ENCODE data around the gene FARP2.
A peak's percentile ranks its signal among the peaks of the same experiment; 100 is the strongest.

The FARP2 gene

DNA sequence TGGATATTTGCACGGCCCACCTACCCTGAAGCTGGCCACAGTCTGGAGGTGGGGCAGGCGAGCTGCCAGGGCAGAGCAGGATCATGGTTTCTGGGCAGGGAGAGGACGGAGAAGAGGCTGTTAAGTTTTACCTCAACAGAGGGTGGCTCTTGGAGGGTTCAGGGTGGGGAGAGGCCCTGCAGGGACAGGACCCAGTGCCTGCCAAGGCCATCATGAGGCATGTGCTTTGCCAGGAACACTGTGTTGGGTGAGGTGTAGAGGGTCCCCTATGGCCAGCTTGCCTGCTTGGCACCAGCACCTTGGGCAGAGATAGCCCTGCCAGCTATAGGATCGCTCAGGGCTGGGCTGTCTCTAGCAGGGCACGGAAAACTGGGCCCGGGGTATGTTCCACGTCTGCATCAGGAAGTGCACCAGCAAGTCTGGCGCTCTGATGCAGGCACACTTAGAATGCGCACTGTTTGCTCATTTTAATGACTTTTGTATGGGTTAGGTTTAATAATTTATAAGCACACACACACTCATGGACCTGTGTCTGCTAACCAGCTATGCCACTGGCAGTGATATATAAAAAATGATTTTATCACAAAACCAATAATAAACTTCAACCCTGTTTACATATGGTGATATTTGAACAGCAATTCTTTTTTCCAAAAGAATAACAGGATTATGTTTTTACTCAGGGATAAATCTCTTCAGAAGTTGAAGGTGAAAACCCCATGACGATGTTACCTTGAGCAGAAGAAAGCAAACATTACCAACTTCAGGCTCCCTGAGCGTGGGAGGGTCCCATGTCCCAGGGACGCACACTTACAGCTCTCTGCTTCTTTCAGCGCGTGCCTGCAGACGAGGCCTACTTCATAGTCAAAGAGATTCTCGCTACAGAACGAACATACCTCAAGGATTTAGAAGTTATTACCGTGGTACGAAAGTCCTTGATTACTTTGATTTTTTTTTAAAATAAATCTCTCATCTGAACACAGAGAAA lies 105.9 kb downstream of the FARP2 start:
- DNase-seq: no peak

GRCh38 chr2:241463276-241464135 lies 107.4 kb downstream of the FARP2 start:
- no peak for DNase-seq

DNA sequence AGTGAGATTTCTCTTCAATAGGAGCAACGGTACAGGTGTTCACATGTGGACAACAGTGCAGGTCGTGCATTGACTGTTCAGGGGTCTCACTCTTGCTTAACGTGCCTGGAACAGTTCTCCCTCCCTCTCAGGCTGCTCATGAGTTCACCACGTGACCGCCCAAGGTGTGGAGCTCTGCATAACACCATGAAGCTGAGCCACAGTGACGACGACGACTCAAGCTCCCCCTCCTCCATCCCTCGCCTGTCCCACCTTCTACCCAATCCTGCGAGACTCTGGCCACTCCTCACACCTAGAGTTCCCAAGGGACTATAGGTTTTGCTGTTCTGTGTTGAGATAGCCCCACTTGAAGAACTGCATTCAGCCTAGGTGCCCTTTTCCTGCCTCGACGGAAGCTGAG lies 109.5 kb downstream of the FARP2 start:
- no peak for DNase-seq

- DNase-seq: no peak
Observed at GRCh38 chr2:241466230-241466629, 110.1 kb downstream of the FARP2 start.

DNA sequence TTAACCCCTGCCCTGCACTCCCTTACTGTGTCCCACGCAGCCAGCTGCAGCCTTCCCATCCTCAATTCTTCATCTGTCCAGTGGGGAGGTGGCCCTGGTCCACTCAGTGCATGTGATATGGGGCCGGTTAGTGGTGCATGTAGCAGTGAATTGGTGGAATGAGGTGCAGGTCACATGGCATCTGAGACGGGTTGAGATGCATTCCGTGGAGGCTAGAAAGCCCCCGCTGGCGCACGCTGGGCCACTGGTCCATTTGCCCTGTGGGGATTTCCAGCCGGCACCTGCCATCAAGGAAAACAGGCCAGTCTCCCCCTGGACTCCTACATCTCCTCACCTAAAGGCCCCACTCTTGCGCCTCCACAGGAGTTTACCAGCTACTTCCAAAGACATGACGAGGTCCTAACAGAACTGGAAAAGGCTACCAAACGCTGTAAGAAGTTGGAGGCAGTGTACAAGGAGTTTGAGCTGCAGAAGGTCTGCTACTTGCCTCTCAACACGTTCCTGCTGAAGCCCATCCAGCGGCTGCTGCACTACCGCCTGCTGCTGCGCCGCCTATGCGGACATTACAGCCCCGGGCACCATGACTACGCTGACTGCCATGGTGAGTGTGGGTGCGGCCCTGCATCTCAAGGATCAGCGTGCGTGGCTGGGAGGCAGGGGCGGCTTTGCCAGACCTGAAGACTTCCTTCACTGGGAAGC lies 111.8 kb downstream of the FARP2 start:
- no peak for DNase-seq

DNA sequence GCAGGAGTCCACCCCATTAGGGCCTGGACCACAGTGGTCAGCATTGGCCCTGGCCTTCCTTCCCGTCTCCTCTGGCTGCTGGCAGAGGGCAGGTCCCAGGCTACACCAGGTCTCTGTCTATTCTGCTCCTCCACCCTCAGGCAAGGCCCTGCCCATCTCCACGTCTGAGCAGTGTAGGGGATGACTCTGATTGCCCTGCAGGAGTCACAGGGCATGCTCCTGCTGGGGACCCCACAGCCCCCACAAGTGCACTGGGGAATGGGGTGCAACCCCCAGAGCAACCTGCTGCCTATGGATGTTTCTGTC lies 112.3 kb downstream of the FARP2 start:
- DNase-seq: no peak

DNA sequence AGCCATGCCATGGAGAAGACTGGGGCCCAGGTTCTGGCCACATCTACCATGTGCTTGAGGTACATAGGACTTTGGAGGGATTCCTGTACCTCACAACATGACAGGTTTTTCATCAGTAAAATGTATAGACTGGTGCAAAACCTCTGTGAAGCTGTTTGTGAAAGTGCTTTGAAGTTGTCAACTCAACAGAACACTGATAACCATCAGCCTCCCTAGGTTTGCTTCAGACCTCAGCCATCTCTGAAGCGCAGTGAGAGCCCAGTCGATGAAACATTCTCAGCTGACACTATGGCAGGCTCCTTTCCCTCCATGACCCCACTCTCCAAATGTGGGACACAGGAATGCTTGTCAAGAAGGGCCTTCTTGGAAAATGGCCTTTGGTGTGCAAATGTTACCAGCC lies 113.7 kb downstream of the FARP2 start:
- DNase-seq: no peak

GRCh38 chr2:241473399-241473798 lies 117.3 kb downstream of the FARP2 start:
- DNase-seq: no peak

DNA sequence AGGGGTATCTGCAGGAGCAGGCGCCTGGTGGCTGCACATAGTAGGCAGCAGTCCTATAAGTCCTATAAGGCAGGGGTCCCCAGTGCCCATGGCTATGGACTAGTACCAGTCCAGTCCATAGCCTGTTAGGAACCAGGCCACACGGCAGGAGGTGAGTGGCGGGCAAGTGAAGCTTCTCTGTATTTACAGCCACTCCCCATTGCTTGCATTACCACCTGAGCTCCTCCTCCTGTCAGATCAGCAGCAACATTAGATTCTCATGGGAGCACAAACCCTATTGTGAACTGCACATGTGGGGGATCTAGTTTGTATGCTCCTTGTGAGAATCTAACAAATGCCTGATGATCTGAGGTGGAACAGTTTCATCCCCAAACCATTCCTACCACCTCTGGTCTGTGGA lies 119.2 kb downstream of the FARP2 start:
- DNase-seq: peak; percentile 13

DNA sequence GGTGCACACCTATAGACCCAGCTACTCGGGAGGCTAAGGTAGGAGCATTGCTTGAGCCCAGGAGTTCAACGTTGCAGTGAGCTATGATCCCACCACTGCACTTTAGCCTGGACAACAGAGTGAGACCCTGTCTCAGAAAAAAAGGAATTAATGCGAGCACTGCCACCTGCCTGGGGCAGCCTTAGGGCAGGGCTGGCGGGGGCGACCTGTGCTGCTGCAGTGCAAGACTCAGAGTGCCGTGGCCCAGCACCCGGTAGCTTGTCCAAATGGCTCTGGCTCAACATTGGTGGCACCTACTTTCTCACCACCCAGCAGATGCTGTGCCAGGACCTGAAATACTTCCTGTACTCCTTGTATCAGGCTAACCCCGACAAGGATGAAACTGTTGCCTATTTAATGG lies 122.1 kb downstream of the FARP2 start:
- DNase-seq: no peak

GRCh38 chr2:241479026-241479898 lies 123.2 kb downstream of the FARP2 start:
- no peak for DNase-seq

GRCh38 chr2:241481687-241482086 lies 125.6 kb downstream of the FARP2 start:
- peak; percentile 12 for DNase-seq

DNA sequence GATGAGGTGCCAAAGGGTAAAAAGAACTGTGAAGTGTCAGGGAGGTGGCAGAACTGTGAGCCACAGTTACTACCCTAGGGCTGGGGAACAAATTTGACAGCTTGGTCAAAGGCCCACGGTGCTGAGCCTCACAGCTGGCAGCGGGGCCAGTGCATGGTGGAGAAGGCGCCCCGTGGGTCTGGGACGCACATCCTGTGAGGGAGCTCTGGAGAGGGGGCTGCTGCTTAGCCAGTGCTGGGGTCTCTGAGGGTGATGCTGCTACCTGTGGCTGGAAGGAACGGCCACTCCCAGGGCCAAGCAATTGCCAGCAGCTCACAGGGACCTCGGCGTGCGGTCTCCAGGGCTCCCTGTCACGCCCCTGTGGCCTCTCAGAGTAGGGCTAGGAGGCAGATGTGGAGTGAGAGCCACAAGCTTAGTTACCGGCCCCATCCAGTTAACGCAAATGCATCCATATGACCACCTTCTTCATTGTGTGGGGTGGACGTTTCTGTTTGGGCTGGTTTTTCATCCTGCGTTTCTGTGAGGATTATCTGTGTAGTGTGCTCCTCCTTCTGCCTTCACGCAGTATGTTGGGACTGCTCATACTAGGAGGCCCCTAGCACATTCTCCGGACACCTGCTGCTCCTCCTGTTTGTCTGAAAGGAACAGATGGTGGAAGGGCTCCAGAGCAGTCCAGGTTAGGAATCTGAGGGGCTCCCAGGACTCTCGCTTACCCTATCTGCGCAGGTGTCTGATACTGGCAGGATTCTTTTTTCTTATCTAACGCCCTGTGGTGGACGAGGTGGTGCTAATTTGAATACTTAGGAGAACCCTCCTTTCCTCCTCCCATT lies 126.3 kb downstream of the FARP2 start:
- DNase-seq: no peak

GRCh38 chr2:241483305-241483704 lies 127.2 kb downstream of the FARP2 start:
- no peak for DNase-seq

DNA sequence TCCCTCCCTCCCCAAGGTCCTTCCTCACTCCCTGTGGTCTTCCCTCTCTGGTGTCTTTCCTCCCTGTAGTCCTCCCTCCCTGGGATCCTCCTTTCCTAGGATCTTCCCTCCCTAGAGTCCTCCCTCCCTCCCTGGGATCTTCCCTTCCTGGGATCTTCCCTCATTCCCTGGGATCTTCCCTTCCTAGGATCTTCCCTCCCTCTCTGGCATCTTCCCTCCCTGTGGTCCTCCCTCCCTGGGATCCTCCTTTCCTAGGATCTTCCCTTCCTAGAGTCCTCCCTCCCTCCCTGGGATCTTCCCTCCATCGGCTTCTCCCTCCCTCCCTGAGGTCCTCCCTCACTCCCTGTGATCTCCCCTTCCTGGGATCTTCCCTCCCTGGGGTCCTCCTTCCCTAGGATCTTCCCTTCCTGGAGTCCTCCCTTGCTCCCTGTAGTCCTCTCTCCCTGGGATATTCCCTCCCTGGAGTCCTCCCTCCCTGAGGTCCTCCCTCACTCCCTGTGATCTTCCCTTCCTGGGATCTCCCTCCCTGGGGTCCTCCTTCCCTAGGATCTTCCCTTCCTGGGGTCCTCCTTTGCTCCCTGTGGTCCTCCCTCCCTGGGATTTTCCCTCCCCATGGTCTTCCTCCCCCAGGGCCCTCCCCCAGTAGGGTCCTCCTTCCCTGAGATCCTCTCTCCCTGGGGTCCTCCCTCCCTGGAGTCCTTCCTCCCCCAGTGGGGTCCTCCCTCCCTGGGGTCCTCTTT lies 129.3 kb downstream of the FARP2 start:
- DNase-seq: peak; percentile 8

DNA sequence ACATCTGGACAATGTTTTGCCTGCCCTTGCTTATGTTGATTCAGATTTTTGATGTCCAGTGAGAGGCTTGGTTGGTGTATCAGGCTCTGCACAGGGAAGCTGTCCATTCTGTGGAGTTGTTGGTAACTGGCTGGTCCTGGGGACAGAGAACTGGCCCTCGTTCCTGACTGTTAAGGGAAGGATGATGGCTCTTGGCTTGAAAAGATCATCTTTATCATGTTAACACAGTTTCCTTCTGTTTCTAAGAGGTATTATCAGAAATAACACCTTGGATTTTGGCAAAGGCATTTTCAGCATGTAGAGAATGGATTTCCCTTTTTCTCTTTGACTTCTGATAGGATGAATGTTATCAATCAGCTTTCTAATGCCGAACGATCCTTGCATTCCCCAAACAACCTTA lies 133.0 kb downstream of the FARP2 start:
- no peak for DNase-seq

GRCh38 chr2:241489733-241490680 lies 133.9 kb downstream of the FARP2 start:
- DNase-seq: no peak

DNA sequence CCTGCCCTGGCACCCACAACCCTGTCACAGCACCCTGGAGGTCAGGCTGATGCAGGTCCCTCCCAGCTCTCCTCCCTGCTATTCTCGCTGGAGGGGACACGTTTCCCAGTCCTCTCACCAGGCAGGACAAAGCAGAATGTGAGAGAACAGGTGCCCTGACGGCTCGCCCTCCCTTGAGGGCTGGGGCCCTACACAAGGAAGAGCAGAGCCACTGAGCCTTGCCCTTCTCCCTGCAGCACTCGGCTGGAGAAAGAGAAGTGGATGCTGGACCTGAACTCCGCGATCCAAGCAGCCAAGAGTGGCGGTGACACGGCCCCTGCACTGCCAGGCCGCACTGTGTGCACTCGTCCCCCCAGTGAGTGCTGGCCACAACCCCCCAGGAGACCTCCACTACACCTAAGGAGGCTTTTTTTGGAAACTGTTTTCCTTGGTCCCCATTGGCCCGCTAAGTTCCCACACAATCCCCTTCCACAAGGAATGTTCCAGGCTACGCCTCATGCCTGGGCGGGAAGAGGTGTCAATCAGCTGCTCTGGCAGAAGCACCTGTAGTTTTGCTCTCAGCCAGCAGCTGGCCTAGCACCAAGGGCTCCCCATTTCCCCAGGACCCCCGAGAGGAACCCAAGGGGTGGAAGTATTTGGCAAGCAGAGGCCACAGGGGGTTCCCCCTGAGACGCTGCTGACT lies 134.9 kb downstream of the FARP2 start:
- DNase-seq: no peak

All from left hindlimb (tissue), 1 donor.